Transverse colon (tissue), 4 donors: Measurements from ENCODE around the gene ACTN1. TPM values are rescaled to one million over a fixed set of nuclear protein-coding genes. Genes with fewer than 3 reads are reported as not detected.

Experiments used
- DNase-seq: peaks from one replicate; pipeline ENCODE4 v3.0.0-alpha.2; 2019
- H3K27ac ChIP-seq, 4 donors: fragments of 200-600 bp; sonication (generic); 2 replicates each; pipeline ENCODE4 v1.5.1; 2016 to 2018; ENCODE audit warnings: inconsistent platforms in 4 of 4
- H3K27me3 ChIP-seq: fragments of 200-600 bp; sonication (generic); 2 replicates; pipeline ENCODE4 v1.5.1; 2017; ENCODE audit warnings: inconsistent platforms
- H3K36me3 ChIP-seq, 4 donors: fragments of 200-600 bp; sonication (generic); 2 replicates each; pipeline ENCODE4 v1.5.1; 2017 to 2019; ENCODE audit warnings: inconsistent platforms in 4 of 4
- H3K4me1 ChIP-seq, 4 donors: fragments of 200-600 bp; sonication (generic); 2 replicates each; pipeline ENCODE4 v1.5.1; 2017 to 2020; ENCODE audit warnings: inconsistent platforms in 4 of 4
- H3K4me3 ChIP-seq, 4 donors: fragments of 200-600 bp; sonication (generic); 1 replicate in 1 of 4; 2 replicates in 3 of 4; pipeline versions ENCODE4 v1.5.1 to v1.6.1; 2017 to 2019; ENCODE audit warnings: inconsistent platforms in 4 of 4
- H3K9me3 ChIP-seq, 2 donors: fragments of 200-600 bp; sonication (generic); 2 replicates each; pipeline ENCODE4 v1.5.1; 2017 to 2019; ENCODE audit warnings: inconsistent platforms in 2 of 2
- EP300 ChIP-seq: sonication (generic); formaldehyde crosslinking; IDR thresholded peaks from one replicate; pipeline ENCODE4 v1.6.1; 2017; ENCODE audit warnings: antibody characterized with exemption, low read depth
- POLR2A ChIP-seq: fragments of 450-650 bp; IDR thresholded peaks from one replicate; pipeline ENCODE4 v1.6.1; 2016; ENCODE audit warnings: antibody characterized with exemption, mild to moderate bottlenecking, moderate library complexity
- POLR2AphosphoS5 ChIP-seq, 3 donors: sonication (generic); formaldehyde crosslinking; IDR thresholded peaks; one replicate each; pipeline ENCODE4 v1.6.1; 2016; ENCODE audit warnings: antibody characterized with exemption in 3 of 3
- WGBS, 2 donors: methylation state at CpG; one replicate each; pipeline ENCODE4 v1.1.5; 2018; ENCODE audit warnings: low coverage in 1 of 2; 5-methylcytosine and 5-hydroxymethylcytosine counted together
- in situ Hi-C, 4 donors: fragments of 200-750 bp; cut with MboI; loops; one replicate each; pipeline versions ENCODE4 v1.15.0 to v1.15.1; 2017; ENCODE audit warnings: low sequenced_read_pairs in 3 of 4, low pct_ligation_motif_present in 1 of 4, low pct_unique_long_range_greater_than_20kb in 1 of 4
- intact Hi-C: fragments of 100-400 bp; cut with DNase I; formaldehyde crosslinking; loops from one replicate; pipeline ENCODE4 v1.15.1; 2023; ENCODE audit warnings: low total_unique reads
- total RNA-seq, 4 donors: library from RNA; depleted of rRNA; stranded (reverse); fragments of >200 nt; gene quantifications; one replicate each; pipeline ENCODE4 v1.1.0, GENCODE V29; 2016
- TF ChIP-seq, protein P1 (sequence below), 5 experiments: fragments of 200-600 bp in 3 of 5; fragments of 450-650 bp in 2 of 5; sonication (generic) in 3 of 5; IDR thresholded peaks; 1 replicate in 2 of 5; 2 replicates in 3 of 5; pipeline ENCODE4 v1.5.1; 2016 to 2017; ENCODE audit warnings: antibody characterized with exemption in 5 of 5, inconsistent platforms in 3 of 5, mild to moderate bottlenecking in 2 of 5, moderate library complexity in 1 of 5

ACTN1 gene
- total RNA-seq, 4 donors from 2014 or later = 127 to 403 (median 197) TPM

DNA sequence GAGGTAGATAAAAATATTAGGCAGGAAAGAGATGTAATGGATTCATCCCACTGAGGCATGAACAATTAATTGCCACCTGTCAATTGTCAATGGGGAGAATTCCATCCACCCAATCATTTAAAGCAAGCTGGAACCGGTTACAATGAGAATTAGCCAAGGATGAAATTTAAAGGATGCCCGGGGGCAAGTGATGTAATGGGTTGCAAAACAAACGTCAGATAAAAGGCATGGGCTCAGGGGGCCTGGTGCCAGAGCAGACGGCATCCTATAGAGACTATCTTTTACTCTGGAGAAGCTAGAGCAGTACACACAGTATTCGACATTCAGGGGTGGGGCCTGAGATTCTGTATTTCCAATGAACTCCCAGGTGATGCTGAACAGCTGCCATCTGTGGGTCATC is 105.7 kb downstream of the ACTN1 start:
- Histone ChIP-seq H3K27me3 (no peaks in the 10 kb centered on the region), H3K4me1 (no peaks in the 10 kb centered on the region), H3K9me3 (no peaks in the 10 kb centered on the region), H3K27ac (no peak overlapping the region), H3K36me3 (peaks cover 0 to 34% (median 17%) of the 10 kb centered on the region in 4 donors), H3K4me3 (no peak overlapping the region)
- 76 to 87% methylated on average over 3 to 5 of the region's 5 CpGs for WGBS, 2 donors
- intact Hi-C loops (no loop called here), in situ Hi-C loops (no loop called here)
- TF ChIP-seq POLR2AphosphoS5 (IDR thresholded peaks at IDR 0.05) = no peak
- TF ChIP-seq, protein P1, sequence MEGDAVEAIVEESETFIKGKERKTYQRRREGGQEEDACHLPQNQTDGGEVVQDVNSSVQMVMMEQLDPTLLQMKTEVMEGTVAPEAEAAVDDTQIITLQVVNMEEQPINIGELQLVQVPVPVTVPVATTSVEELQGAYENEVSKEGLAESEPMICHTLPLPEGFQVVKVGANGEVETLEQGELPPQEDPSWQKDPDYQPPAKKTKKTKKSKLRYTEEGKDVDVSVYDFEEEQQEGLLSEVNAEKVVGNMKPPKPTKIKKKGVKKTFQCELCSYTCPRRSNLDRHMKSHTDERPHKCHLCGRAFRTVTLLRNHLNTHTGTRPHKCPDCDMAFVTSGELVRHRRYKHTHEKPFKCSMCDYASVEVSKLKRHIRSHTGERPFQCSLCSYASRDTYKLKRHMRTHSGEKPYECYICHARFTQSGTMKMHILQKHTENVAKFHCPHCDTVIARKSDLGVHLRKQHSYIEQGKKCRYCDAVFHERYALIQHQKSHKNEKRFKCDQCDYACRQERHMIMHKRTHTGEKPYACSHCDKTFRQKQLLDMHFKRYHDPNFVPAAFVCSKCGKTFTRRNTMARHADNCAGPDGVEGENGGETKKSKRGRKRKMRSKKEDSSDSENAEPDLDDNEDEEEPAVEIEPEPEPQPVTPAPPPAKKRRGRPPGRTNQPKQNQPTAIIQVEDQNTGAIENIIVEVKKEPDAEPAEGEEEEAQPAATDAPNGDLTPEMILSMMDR (IDR thresholded peaks at IDR 0.05) = no peak
- no peak for TF ChIP-seq EP300
- no peak for TF ChIP-seq POLR2A
- no peak for DNase-seq

DNA sequence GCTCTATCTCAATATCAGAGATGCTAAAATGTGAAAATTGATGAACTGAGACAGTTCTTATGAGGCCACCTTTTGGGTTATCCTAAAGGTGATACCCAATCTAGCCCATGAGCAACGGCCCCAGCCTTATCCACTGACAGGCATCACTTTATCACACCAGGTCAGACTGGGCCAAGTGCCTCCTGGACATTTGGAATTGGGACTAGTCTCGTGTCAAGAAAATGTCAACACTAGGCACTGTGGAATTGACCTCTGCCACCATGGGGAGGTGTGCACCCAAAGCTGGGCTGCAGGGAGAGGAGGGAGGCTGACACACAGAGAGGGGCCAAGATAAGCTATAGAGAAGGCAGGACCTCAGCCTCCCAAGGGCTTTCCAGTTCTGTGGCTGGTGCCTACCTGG is 107.7 kb downstream of the ACTN1 start:
- H3K36me3 ChIP-seq = peaks cover 0 to 26% (median 13%) of the 10 kb centered on the region in 4 donors
- in situ Hi-C loops (no loop called here), intact Hi-C loops (no loop called here)
- H3K4me3 ChIP-seq = no peak overlapping the region
- H3K9me3 ChIP-seq = no peaks in the 10 kb centered on the region
- H3K27ac ChIP-seq = no peak overlapping the region
- no peaks in the 10 kb centered on the region for H3K4me1 ChIP-seq
- TF ChIP-seq POLR2A (no peak), POLR2AphosphoS5 (IDR thresholded peaks at IDR 0.05) (no peak), EP300 (no peak)
- TF ChIP-seq, protein P1 (IDR thresholded peaks at IDR 0.05) = no peak
- no peaks in the 10 kb centered on the region for H3K27me3 ChIP-seq
- no peak for DNase-seq
- 65% methylated on average over 2 of the region's 2 CpGs; no CpG with 5 or more reads in 1 of the 2 donors for WGBS, 2 donors

DNA sequence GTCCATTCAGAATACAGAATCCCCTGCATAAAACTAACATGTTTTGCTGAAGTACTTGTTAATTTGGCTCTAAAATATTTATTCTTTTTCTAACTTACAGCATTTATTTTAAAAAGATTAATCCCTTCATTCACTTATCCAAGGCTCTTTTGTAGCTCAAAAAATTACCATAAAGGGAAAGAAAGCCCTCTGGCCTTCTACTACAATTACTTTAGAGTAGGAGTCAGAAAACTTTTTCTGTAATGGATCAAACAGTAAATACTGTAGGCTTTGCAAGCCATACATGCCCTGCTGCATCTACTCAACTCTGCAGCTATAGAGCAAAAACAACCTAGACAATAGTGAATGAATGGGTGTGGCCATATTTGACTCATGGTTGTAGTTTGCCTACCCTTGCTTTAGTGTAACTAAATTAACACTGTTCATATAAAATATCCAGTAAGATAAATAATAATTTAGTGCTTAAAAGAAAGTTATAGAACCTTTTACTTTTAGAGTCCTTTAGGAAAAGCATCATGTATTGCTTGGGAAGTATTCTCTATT is 112.0 kb downstream of the ACTN1 start:
- Histone ChIP-seq H3K27ac (no peak overlapping the region), H3K27me3 (no peaks in the 10 kb centered on the region), H3K9me3 (peaks cover 4 to 7% of the 10 kb centered on the region in 2 donors), H3K36me3 (no peaks in the 10 kb centered on the region), H3K4me3 (no peak overlapping the region), H3K4me1 (no peaks in the 10 kb centered on the region)
- intact Hi-C loops (no loop called here), in situ Hi-C loops (no loop called here)
- no peak for TF ChIP-seq POLR2A
- TF ChIP-seq, protein P1 (IDR thresholded peaks at IDR 0.05) = no peak
- TF ChIP-seq EP300 = no peak
- no peak for TF ChIP-seq POLR2AphosphoS5 (IDR thresholded peaks at IDR 0.05)
- DNase-seq = no peak

DNA sequence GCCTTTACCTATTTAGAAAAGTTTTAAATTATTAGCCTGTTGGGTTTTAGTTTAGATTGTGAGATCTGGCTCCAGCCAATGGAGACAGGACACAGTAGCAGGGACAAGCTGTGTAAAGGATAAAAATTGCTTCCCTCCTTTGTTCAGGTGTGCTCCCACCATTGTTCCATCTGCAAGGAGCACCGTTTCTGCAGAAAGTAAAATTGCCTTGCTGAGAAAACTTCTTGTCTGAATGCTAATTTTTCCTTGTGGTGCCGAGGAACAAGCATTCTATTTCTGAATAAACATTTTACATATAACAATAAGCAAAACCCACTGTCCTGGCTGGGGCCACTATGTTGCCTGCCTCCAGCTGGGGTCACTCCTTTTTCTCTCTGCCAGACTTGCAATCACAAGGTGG is 113.6 kb downstream of the ACTN1 start:
- TF ChIP-seq EP300 = no peak
- no peak for TF ChIP-seq POLR2A
- TF ChIP-seq, protein P1 (IDR thresholded peaks at IDR 0.05) = no peak
- no peak for TF ChIP-seq POLR2AphosphoS5 (IDR thresholded peaks at IDR 0.05)
- H3K27ac ChIP-seq = no peak overlapping the region
- in situ Hi-C loops (no loop called here), intact Hi-C loops (no loop called here)
- H3K27me3 ChIP-seq = no peaks in the 10 kb centered on the region
- H3K4me3 ChIP-seq = no peak overlapping the region
- H3K9me3 ChIP-seq = peaks cover 4 to 7% of the 10 kb centered on the region in 2 donors
- 89 to 91% methylated on average over 2 of the region's 2 CpGs for WGBS, 2 donors
- no peaks in the 10 kb centered on the region for H3K36me3 ChIP-seq
- DNase-seq = no peak
- no peaks in the 10 kb centered on the region for H3K4me1 ChIP-seq
